ENCODE data around the gene VSIR.

DNA sequence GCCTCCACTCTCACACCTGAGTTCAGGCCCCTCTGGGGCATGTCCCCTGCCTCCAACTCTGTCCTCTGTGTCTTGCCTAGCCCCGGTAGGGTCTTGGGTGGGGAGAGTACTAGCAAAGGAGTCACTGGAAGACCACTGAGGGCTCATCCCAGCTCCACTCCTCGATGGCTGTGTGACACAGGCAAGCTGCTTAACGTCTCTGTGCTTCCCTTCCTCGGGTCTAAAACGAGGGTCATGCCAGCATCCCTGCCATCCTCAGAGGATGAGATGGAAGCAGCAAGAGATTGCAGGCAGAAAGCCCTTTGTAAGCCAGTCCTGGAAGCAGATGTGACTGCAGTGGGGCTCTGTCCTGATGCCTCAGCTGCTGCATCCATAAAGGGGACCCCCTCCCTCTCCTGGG lies 38.5 kb downstream of the VSIR start:
- TF ChIP-seq, protein P1, sequence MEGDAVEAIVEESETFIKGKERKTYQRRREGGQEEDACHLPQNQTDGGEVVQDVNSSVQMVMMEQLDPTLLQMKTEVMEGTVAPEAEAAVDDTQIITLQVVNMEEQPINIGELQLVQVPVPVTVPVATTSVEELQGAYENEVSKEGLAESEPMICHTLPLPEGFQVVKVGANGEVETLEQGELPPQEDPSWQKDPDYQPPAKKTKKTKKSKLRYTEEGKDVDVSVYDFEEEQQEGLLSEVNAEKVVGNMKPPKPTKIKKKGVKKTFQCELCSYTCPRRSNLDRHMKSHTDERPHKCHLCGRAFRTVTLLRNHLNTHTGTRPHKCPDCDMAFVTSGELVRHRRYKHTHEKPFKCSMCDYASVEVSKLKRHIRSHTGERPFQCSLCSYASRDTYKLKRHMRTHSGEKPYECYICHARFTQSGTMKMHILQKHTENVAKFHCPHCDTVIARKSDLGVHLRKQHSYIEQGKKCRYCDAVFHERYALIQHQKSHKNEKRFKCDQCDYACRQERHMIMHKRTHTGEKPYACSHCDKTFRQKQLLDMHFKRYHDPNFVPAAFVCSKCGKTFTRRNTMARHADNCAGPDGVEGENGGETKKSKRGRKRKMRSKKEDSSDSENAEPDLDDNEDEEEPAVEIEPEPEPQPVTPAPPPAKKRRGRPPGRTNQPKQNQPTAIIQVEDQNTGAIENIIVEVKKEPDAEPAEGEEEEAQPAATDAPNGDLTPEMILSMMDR (IDR thresholded peaks at IDR 0.05 in 8 of 11, conservative IDR thresholded peaks at IDR 0.05 in 3 of 11), result no peak
- TF ChIP-seq POLR2AphosphoS5 (IDR thresholded peaks at IDR 0.05) (no peak), POLR2A (IDR thresholded peaks at IDR 0.05) (no peak)
